Common myeloid progenitor, CD34-positive (primary cell): Measurements from ENCODE around the gene ZNF22.

Experiments used
- CTCF ChIA-PET: fragments of 350-600 bp; sonication (Branson Sonifier 250); formaldehyde crosslinking; loops from one replicate; lab custom pipeline; 2021; ENCODE audit warnings: antibody characterized with exemption; lab: Charles Lee
- POLR2A ChIA-PET: fragments of 350-600 bp; sonication (Branson Sonifier 250); formaldehyde crosslinking; loops from one replicate; lab custom pipeline; 2021; ENCODE audit warnings: antibody characterized with exemption; lab: Charles Lee
- DNase-seq, 3 donors: peaks; one replicate each; pipeline versions ENCODE4 v3.0.0 to v3.0.0-alpha.2; 2013
- H3K27ac ChIP-seq, 2 experiments: 1 replicate in 1 of 2; 2 replicates in 1 of 2; pipeline ENCODE4 v1.7.0; 2013; ENCODE audit warnings: inconsistent platforms in 2 of 2, low read length in 2 of 2, mild to moderate bottlenecking in 2 of 2, low read depth in 1 of 2, moderate library complexity in 1 of 2; ENCODE audit not compliant: severe bottlenecking in 2 of 2, insufficient read depth in 1 of 2, poor library complexity in 1 of 2
- H3K27me3 ChIP-seq, 5 experiments: replicated peaks in 2 of 5; 1 replicate in 3 of 5; 2 replicates in 2 of 5; pipeline versions ENCODE4 v1.6.1 to v1.7.0; 2013; ENCODE audit warnings: low read length in 4 of 5, mild to moderate bottlenecking in 2 of 5, moderate library complexity in 2 of 5, inconsistent platforms in 1 of 5; ENCODE audit not compliant: insufficient read depth in 5 of 5, control insufficient read depth in 4 of 5
- H3K36me3 ChIP-seq, 4 experiments: 1 replicate in 2 of 4; 2 replicates in 2 of 4; pipeline versions ENCODE4 v1.6.1 to v1.7.0; 2013; ENCODE audit warnings: low read length in 3 of 4, control low read depth in 1 of 4, mild to moderate bottlenecking in 1 of 4; ENCODE audit not compliant: control insufficient read depth in 4 of 4, insufficient read depth in 4 of 4
- H3K4me1 ChIP-seq, 4 experiments: 1 replicate in 3 of 4; 2 replicates in 1 of 4; pipeline versions ENCODE4 v1.6.1 to v1.7.1; 2013; ENCODE audit warnings: low read length in 3 of 4, mild to moderate bottlenecking in 3 of 4, control low read depth in 1 of 4, inconsistent platforms in 1 of 4, moderate library complexity in 1 of 4; ENCODE audit not compliant: control insufficient read depth in 4 of 4, insufficient read depth in 4 of 4; ENCODE audit errors: control extremely low read depth in 1 of 4
- H3K4me3 ChIP-seq, 7 experiments: 1 replicate in 4 of 7; 2 replicates in 3 of 7; pipeline versions ENCODE4 v1.5.1 to v1.7.0; 2013; ENCODE audit warnings: mild to moderate bottlenecking in 7 of 7, low read length in 6 of 7, moderate library complexity in 6 of 7, inconsistent platforms in 2 of 7, low read depth in 2 of 7, control low read depth in 1 of 7; ENCODE audit not compliant: insufficient read depth in 4 of 7, control insufficient read depth in 1 of 7; ENCODE audit errors: extremely low read depth in 1 of 7
- H3K9me3 ChIP-seq, 5 experiments: 1 replicate in 4 of 5; 2 replicates in 1 of 5; pipeline versions ENCODE4 v1.6.1 to v1.7.1; 2013; ENCODE audit warnings: low read length in 4 of 5, mild to moderate bottlenecking in 2 of 5, inconsistent platforms in 1 of 5, low read depth in 1 of 5, moderate library complexity in 1 of 5; ENCODE audit not compliant: control insufficient read depth in 4 of 5, insufficient read depth in 2 of 5; ENCODE audit errors: control extremely low read depth in 1 of 5
- WGBS: methylation state at CpG from one replicate; pipeline ENCODE4 v1.1.5; 2013; ENCODE audit not compliant: insufficient coverage; 5-methylcytosine and 5-hydroxymethylcytosine counted together

Gene ZNF22

DNA sequence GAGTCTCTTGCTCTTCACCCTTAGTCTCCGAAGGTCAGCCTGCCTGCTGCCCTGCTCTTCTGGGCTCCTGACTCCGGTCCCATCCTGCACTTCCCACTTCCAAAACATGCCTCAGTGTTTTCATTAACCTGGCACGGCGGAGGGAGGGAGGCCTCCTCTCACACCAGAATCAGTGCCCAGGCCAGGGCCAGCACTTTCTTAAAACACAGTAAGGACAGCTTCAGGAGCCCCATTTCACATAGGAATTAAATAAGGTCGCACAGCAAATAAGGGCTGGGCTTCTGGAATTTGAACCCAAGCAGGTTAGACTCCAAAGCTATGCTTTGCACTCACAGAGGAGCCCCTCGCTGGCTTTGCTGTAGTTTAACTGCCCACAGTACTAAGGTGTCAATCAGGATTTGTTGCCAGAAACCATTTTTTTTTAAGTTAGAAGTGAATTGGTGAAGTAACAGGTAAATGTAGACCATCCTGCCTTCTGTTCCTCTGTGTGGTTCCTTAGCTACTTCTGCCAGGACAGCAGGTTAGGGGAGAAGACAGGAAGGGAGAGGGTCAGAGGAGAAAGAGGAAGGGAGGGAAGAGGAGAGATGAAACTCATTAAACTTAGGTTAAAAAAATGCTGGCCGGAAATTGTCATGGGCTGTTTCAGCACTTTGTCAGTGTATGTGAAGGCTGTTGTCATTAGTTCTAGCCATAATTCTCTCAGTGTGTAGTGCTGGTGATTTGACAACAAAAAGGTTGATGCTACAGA lies 40.1 kb upstream of the ZNF22 start:
- ChIA-PET CTCF (interaction anchor here (1.2 to 3.9 kb wide), 3 partner anchors 16 to 103 kb away, joined by 3 to 32 read pairs (median 8); no protein-coding TSS in a partner anchor), POLR2A (interaction anchor here (0.6 to 1.1 kb wide), 2 partner anchors 10 to 13 kb away, joined by 3 to 4 read pairs; no protein-coding TSS in a partner anchor)
- Histone ChIP-seq H3K27ac (no peak overlapping the region), H3K4me3 (peak overlapping the region in 1 of 7 experiments; percentile 85), H3K36me3 (peaks cover 0 to 6% (median 2%) of the 10 kb centered on the region in 4 experiments), H3K9me3 (no peaks in the 10 kb centered on the region), H3K4me1 (peaks cover 6 to 58% (median 24%) of the 10 kb centered on the region in 4 experiments), H3K27me3 (no peaks in the 10 kb centered on the region)
- DNase-seq = no peak
- WGBS = 96% methylated on average over 7 of the region's 7 CpGs

GRCh38 chr10:44961230-44961571 lies 39.5 kb upstream of the ZNF22 start:
- 97% methylated on average over 3 of the region's 4 CpGs for WGBS
- Histone ChIP-seq H3K27me3 (no peaks in the 10 kb centered on the region), H3K4me1 (peaks cover 9 to 61% (median 26%) of the 10 kb centered on the region in 4 experiments), H3K36me3 (peaks cover 0 to 4% (median 2%) of the 10 kb centered on the region in 4 experiments), H3K4me3 (no peak overlapping the region), H3K9me3 (no peaks in the 10 kb centered on the region), H3K27ac (no peak overlapping the region)
- ChIA-PET CTCF (interaction anchor here (1.2 to 3.9 kb wide), 3 partner anchors 15 to 103 kb away, joined by 3 to 32 read pairs (median 8); no protein-coding TSS in a partner anchor), POLR2A (interaction anchor here (1.1 kb wide), 1 partner anchor 11 kb away, joined by 4 read pairs; no protein-coding TSS in a partner anchor)
- DNase-seq = no peak

DNA sequence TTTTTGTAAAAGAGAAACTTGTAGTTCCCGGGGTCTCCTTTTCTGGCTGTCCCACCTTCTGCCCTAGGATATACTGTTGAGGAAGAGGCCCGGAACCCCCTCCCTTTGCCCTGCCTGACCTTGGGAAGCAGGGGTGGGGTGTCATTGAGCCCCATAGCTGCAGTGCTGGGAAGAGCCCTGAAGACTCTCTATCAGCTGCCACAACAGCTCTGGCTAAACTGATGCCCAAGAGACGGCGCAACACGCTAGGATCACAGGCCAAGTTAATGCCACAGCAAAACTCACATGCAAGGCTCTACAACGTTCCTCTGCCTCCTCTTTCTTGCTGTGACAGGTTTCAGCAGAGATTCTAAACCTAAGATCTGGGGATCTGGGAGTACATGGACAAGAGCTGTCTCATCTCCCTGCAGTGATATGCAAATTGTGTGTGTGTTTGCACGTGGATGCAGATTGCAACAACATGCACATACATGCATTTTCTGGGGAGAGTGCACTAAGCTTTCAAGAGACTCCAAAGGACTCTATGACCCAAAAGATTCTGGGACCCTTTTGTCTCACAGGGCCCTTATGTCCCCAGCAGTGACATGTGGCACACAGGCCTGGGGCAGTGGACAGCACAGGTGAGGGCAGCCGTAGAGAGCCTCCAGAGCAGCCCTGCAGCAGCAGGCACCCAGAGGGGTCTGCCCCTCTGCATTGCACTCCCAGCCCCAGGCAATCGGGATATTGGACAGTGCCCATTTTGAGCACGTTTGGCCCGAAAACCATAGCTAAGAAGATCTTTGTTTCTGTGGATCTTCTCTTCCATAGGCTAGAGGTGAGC lies 38.6 kb upstream of the ZNF22 start:
- POLR2A ChIA-PET = interaction anchor here (1.1 kb wide), 1 partner anchor 12 kb away, joined by 4 read pairs; no protein-coding TSS in a partner anchor
- peaks cover 11 to 69% (median 31%) of the 10 kb centered on the region in 4 experiments for H3K4me1 ChIP-seq

GRCh38 chr10:44962870-44963738 lies 37.6 kb upstream of the ZNF22 start:
- Histone ChIP-seq H3K27ac (no peak overlapping the region), H3K4me3 (no peak overlapping the region)

More for the DNA sequence above, 38.6 kb upstream of the ZNF22 start:
- no peak for DNase-seq
- H3K27ac ChIP-seq = no peak overlapping the region
- 90% methylated on average over 9 of the region's 11 CpGs for WGBS
- H3K4me3 ChIP-seq = no peak overlapping the region
- CTCF ChIA-PET = interaction anchor here (0.9 to 4.8 kb wide), 8 partner anchors 10 to 104 kb away, joined by 3 to 32 read pairs (median 6); no protein-coding TSS in a partner anchor
- no peaks in the 10 kb centered on the region for H3K36me3 ChIP-seq
- no peaks in the 10 kb centered on the region for H3K9me3 ChIP-seq
- H3K27me3 ChIP-seq = no peaks in the 10 kb centered on the region

DNA sequence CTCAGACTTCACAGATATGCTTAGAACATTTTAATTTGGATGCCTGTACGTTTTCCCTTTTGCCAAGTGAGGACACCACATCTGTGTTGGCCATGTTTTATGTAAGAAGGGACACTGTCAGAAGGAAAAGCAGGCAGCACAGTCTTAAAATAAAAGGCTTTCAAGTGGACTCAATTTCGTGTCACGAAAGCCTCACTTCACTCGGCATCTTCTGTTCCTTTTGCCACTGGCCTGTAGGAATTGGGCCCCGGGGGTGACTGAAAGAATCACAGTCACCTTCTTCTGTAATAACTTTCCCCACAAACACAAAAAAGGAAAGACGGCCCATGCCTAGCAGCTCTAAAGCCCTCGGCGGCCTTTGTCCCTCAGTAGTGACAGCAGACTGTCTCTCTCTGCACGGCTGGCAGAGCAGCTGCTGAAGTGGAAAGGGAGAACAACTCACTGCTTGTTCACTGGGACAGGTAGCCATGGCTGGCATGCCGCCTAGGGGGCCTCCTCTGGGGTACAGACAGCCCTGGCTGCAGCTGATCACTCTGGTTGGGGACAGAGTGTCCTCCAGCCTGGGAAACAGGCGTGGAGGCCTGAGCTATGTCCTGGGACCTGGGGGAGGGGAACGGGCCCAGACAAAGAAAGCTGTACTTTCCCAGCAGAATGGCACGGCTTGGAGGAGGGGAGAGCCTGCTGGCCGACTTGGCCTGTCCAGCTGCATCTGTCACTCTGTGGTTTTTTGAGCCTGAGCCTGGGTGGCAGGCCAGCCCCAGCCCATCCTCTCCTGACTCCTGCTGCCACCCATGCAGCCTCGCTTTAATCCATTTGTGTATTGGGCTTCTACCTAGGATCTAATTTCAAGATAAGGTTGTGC lies 36.7 kb upstream of the ZNF22 start:
- DNase-seq = no peak
- no peak overlapping the region for H3K4me3 ChIP-seq
- WGBS = 96% methylated on average over 13 of the region's 15 CpGs
- peaks cover 21 to 77% (median 41%) of the 10 kb centered on the region in 4 experiments for H3K4me1 ChIP-seq
- H3K27ac ChIP-seq = no peak overlapping the region
- ChIA-PET POLR2A (interaction anchor here (1.1 kb wide), 1 partner anchor 15 kb away, joined by 4 read pairs; the partner anchor contains the start of gene DEPP1), CTCF (interaction anchor here (0.7 to 4.8 kb wide), 11 partner anchors 10 to 35 kb away, joined by 3 to 32 read pairs (median 7); partner anchors contain the start of gene DEPP1)
- no peaks in the 10 kb centered on the region for H3K9me3 ChIP-seq
- no peaks in the 10 kb centered on the region for H3K27me3 ChIP-seq
- H3K36me3 ChIP-seq = no peaks in the 10 kb centered on the region

More at GRCh38 chr10:44962870-44963738, 37.6 kb upstream of the ZNF22 start:
- POLR2A ChIA-PET = interaction anchor here (1.1 kb wide), 1 partner anchor 15 kb away, joined by 4 read pairs; the partner anchor contains the start of gene DEPP1
- WGBS = 83% methylated on average over 15 of the region's 19 CpGs
- Histone ChIP-seq H3K36me3 (no peaks in the 10 kb centered on the region), H3K27me3 (no peaks in the 10 kb centered on the region), H3K9me3 (no peaks in the 10 kb centered on the region), H3K4me1 (peaks cover 19 to 77% (median 40%) of the 10 kb centered on the region in 4 experiments)
- CTCF ChIA-PET = interaction anchor here (0.7 to 4.8 kb wide), 11 partner anchors 10 to 35 kb away, joined by 3 to 32 read pairs (median 4); partner anchors contain the start of gene DEPP1
- peak in 2 of 3 donors; percentile 42 to 50 for DNase-seq
